OCI-LY1 (cell line): Measurements from ENCODE around the gene ALX1.

Experiments
- CTCF ChIP-seq: fragments of 200-600 bp; sonication (generic), shearing (Covaris generic); IDR thresholded peaks from 2 replicates; pipeline ENCODE4 v1.5.1; 2017; ENCODE audit warnings: mild to moderate bottlenecking, antibody characterized with exemption, low read length, moderate library complexity, mixed read lengths
- EZH2 ChIP-seq: fragments of 200-600 bp; sonication (generic), shearing (Covaris generic); IDR thresholded peaks from 2 replicates; pipeline ENCODE4 v1.8.0; 2017; ENCODE audit warnings: borderline replicate concordance, mixed run types, mild to moderate bottlenecking, antibody characterized with exemption, low read length, moderate library complexity, mixed read lengths

GRCh38 chr12:85253853-85254252 lies 26.2 kb upstream of the ALX1 start:
- TF ChIP-seq CTCF (no peak), EZH2 (no peak)
